HepG2 (cell line): ENCODE measurements around the gene ACSS1. TPM values are rescaled to one million over a fixed set of nuclear protein-coding genes. Genes with fewer than 3 reads are reported as not detected.
A peak's percentile ranks its signal among the peaks of the same experiment; 100 is the strongest.

Experiments
- ATF7-NPFF ChIP-seq: sonication (generic); formaldehyde crosslinking; IDR thresholded peaks from 2 replicates; pipeline ENCODE4 v1.8.1; 2023; ENCODE audit warnings: mild to moderate bottlenecking, low read depth, missing genetic modification reagents, moderate library complexity
- CAMTA2 ChIP-seq: sonication (generic); formaldehyde crosslinking; IDR thresholded peaks from 2 replicates; pipeline ENCODE4 v1.4.0; 2020; ENCODE audit warnings: mild to moderate bottlenecking, missing genetic modification reagents, borderline replicate concordance
- CENPT ChIP-seq: sonication (generic); formaldehyde crosslinking; IDR thresholded peaks from 2 replicates; pipeline ENCODE4 v1.8.0; 2022; ENCODE audit warnings: low read depth, mild to moderate bottlenecking, moderate library complexity, missing genetic modification reagents
- HNF4A ChIP-seq: sonication (generic); formaldehyde crosslinking; IDR thresholded peaks from 2 replicates; pipeline ENCODE4 v1.4.0; 2020; ENCODE audit warnings: missing genetic modification reagents
- KLF15 ChIP-seq: sonication (generic); formaldehyde crosslinking; IDR thresholded peaks from 2 replicates; pipeline ENCODE4 v1.8.1; 2023; ENCODE audit warnings: borderline replicate concordance, mild to moderate bottlenecking, inconsistent platforms, missing genetic modification reagents, mixed read lengths
- MED8 ChIP-seq: sonication (generic); formaldehyde crosslinking; IDR thresholded peaks from 2 replicates; pipeline ENCODE4 v1.8.1; 2023; ENCODE audit warnings: mild to moderate bottlenecking, missing genetic modification reagents; ENCODE audit not compliant: insufficient replicate concordance
- NCOA1 ChIP-seq: sonication (generic); formaldehyde crosslinking; IDR thresholded peaks from 2 replicates; pipeline ENCODE4 v1.9.0; 2021; ENCODE audit warnings: missing genetic modification reagents
- PHF20 ChIP-seq: sonication (generic); formaldehyde crosslinking; IDR thresholded peaks from 2 replicates; pipeline ENCODE4 v1.5.0; 2020; ENCODE audit warnings: mild to moderate bottlenecking, missing genetic modification reagents
- SCMH1 ChIP-seq: sonication (generic); formaldehyde crosslinking; IDR thresholded peaks from 2 replicates; pipeline ENCODE4 v1.9.0; 2021; ENCODE audit warnings: missing genetic modification reagents, mild to moderate bottlenecking, borderline replicate concordance
- ZFP36L1 ChIP-seq: sonication (generic); formaldehyde crosslinking; IDR thresholded peaks from 2 replicates; pipeline ENCODE4 v1.8.0; 2022; ENCODE audit warnings: mild to moderate bottlenecking, missing genetic modification reagents, moderate library complexity
- ZNF12 ChIP-seq: sonication (generic); formaldehyde crosslinking; IDR thresholded peaks from 2 replicates; pipeline ENCODE4 v1.5.0; 2020; ENCODE audit warnings: missing genetic modification reagents
- ZNF264 ChIP-seq: sonication (generic); formaldehyde crosslinking; IDR thresholded peaks from 2 replicates; pipeline ENCODE4 v1.4.0; 2020; ENCODE audit warnings: missing genetic modification reagents
- ZNF3 ChIP-seq: IDR thresholded peaks from 2 replicates; pipeline ENCODE4 v1.7.0; 2017; ENCODE audit warnings: inconsistent platforms
- ZNF468 ChIP-seq: sonication (generic); formaldehyde crosslinking; IDR thresholded peaks from 2 replicates; pipeline ENCODE4 v1.8.0; 2022; ENCODE audit warnings: mild to moderate bottlenecking, moderate library complexity, missing genetic modification reagents
- ZNF530 ChIP-seq: sonication (generic); formaldehyde crosslinking; IDR thresholded peaks from 2 replicates; pipeline ENCODE4 v1.5.0; 2020; ENCODE audit warnings: low read depth, mild to moderate bottlenecking, missing genetic modification reagents
- ZNF749 ChIP-seq: sonication (generic); formaldehyde crosslinking; IDR thresholded peaks from 2 replicates; pipeline ENCODE4 v1.8.0; 2022; ENCODE audit warnings: mild to moderate bottlenecking, missing genetic modification reagents, moderate library complexity, borderline replicate concordance
- ZNF75D ChIP-seq: sonication (generic); formaldehyde crosslinking; IDR thresholded peaks from 2 replicates; pipeline ENCODE4 v1.8.1; 2023; ENCODE audit warnings: missing genetic modification reagents, mild to moderate bottlenecking, borderline replicate concordance
- ZNF816 ChIP-seq: sonication (generic); formaldehyde crosslinking; IDR thresholded peaks from 2 replicates; pipeline ENCODE4 v1.8.0; 2022; ENCODE audit warnings: missing genetic modification reagents, mild to moderate bottlenecking, borderline replicate concordance
- polyA plus RNA-seq, 8 experiments: library from polyadenylated mRNA; depleted of rRNA in 3 of 8; stranded (reverse) in 7 of 8; unstranded in 1 of 8; fragments of >200 nt; fragmentation: Illumina TruSeq in 4 of 8; extraction: Trizol in 4 of 8; gene quantifications; 2 replicates each; pipeline versions ENCODE4 v1.2.1 to v1.2.3, GENCODE V29; 2011 to 2016; ENCODE audit warnings: low read depth in 4 of 8, missing spikeins in 1 of 8, mixed read lengths in 1 of 8; ENCODE audit not compliant: insufficient read depth in 1 of 8
- total RNA-seq, 5 experiments: library from RNA; depleted of rRNA; stranded (reverse); fragments of >200 nt; fragmentation: Illumina TruSeq; extraction: Trizol; gene quantifications; 2 replicates each; pipeline ENCODE4 v1.2.3, GENCODE V29; 2016; ENCODE audit warnings: low read depth in 1 of 5
- TF ChIP-seq, protein P1 (sequence below): sonication (generic); formaldehyde crosslinking; IDR thresholded peaks from 2 replicates; pipeline ENCODE4 v1.5.0; 2020; ENCODE audit warnings: missing genetic modification reagents
- TF ChIP-seq, protein P2 (sequence below): sonication (generic); formaldehyde crosslinking; IDR thresholded peaks from 2 replicates; pipeline ENCODE4 v1.4.0; 2020; ENCODE audit warnings: missing genetic modification reagents
- TF ChIP-seq, protein P3 (sequence below): IDR thresholded peaks from 2 replicates; pipeline ENCODE4 v1.6.1; 2016; ENCODE audit warnings: control low read depth
- TF ChIP-seq, protein P4 (sequence below): sonication (generic); formaldehyde crosslinking; IDR thresholded peaks from 2 replicates; pipeline ENCODE4 v1.8.0; 2022; ENCODE audit warnings: missing genetic modification reagents, mild to moderate bottlenecking, moderate library complexity, borderline replicate concordance
- TF ChIP-seq, protein P5 (sequence below): sonication (generic); formaldehyde crosslinking; IDR thresholded peaks from 2 replicates; pipeline ENCODE4 v1.5.1; 2020; ENCODE audit warnings: missing genetic modification reagents, mild to moderate bottlenecking, borderline replicate concordance

Gene ACSS1
- total and polyA plus RNA-seq, 2 of the 13 experiments (the other 11 are each of a cell fraction or from before 2014, with no cell fraction given) = 15.2 to 41.6 TPM

DNA sequence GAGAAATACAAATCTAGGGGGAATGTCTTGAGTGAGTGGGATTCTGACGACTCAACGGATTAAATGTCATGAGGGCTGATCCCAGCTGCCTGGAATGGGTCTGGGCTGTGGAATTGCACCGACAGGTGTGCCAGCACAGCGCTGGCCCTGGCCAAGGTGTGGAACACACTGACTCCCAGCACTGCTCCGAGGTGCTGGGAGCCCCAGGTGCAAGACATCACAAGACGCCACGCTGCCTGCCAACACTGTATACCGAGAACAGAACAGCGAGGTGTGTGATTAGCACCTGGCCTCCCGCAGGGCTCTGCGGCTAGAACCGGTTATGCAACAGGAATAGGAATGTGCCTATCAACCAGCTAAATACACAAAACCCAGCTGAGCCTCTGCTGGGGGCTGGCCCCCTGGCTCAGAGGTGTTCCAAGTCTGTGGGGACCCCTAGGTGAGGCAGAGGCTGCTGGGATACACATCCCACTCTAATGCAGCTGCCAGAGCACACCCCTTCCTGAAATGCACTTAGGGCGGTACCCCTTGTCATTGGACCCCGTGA is 40.6 kb downstream of the ACSS1 start (continued):
- TF ChIP-seq, protein P1, sequence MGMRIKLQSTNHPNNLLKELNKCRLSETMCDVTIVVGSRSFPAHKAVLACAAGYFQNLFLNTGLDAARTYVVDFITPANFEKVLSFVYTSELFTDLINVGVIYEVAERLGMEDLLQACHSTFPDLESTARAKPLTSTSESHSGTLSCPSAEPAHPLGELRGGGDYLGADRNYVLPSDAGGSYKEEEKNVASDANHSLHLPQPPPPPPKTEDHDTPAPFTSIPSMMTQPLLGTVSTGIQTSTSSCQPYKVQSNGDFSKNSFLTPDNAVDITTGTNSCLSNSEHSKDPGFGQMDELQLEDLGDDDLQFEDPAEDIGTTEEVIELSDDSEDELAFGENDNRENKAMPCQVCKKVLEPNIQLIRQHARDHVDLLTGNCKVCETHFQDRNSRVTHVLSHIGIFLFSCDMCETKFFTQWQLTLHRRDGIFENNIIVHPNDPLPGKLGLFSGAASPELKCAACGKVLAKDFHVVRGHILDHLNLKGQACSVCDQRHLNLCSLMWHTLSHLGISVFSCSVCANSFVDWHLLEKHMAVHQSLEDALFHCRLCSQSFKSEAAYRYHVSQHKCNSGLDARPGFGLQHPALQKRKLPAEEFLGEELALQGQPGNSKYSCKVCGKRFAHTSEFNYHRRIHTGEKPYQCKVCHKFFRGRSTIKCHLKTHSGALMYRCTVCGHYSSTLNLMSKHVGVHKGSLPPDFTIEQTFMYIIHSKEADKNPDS = no peak
- no peak; the same call in 1 of the 2 replicates for TF ChIP-seq HNF4A
- no peak for TF ChIP-seq ZNF530 (CRISPR knock-in tag)
- TF ChIP-seq ATF7-NPFF = no peak
- TF ChIP-seq, protein P2, sequence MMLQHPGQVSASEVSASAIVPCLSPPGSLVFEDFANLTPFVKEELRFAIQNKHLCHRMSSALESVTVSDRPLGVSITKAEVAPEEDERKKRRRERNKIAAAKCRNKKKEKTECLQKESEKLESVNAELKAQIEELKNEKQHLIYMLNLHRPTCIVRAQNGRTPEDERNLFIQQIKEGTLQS (CRISPR knock-in tag) = peak; percentile 47; the same call in 1 of the 2 replicates
- no peak for TF ChIP-seq ZNF816
- TF ChIP-seq SCMH1 (CRISPR knock-in tag) = no peak
- TF ChIP-seq PHF20 = no peak
- peak; percentile 25; the same call in 1 of the 2 replicates for TF ChIP-seq ZFP36L1 (CRISPR knock-in tag)
- TF ChIP-seq ZNF264 = no peak
- TF ChIP-seq KLF15 = no peak
- TF ChIP-seq ZNF749 (CRISPR knock-in tag) = no peak
- TF ChIP-seq, protein P3, sequence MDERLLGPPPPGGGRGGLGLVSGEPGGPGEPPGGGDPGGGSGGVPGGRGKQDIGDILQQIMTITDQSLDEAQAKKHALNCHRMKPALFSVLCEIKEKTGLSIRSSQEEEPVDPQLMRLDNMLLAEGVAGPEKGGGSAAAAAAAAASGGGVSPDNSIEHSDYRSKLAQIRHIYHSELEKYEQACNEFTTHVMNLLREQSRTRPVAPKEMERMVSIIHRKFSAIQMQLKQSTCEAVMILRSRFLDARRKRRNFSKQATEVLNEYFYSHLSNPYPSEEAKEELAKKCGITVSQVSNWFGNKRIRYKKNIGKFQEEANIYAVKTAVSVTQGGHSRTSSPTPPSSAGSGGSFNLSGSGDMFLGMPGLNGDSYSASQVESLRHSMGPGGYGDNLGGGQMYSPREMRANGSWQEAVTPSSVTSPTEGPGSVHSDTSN (CRISPR knock-in tag) = peak; percentile 68; the same call in 1 of the 2 replicates
- TF ChIP-seq MED8 (CRISPR knock-in tag) = no peak
- 0 out of 2 replicates have a peak, but pooled peaks have one; percentile 81 for TF ChIP-seq CENPT (CRISPR knock-in tag)
- peak; percentile 61; the same call in 1 of the 2 replicates for TF ChIP-seq ZNF3
- no peak for TF ChIP-seq ZNF75D
- no peak for TF ChIP-seq CAMTA2 (CRISPR knock-in tag)
- TF ChIP-seq, protein P4, sequence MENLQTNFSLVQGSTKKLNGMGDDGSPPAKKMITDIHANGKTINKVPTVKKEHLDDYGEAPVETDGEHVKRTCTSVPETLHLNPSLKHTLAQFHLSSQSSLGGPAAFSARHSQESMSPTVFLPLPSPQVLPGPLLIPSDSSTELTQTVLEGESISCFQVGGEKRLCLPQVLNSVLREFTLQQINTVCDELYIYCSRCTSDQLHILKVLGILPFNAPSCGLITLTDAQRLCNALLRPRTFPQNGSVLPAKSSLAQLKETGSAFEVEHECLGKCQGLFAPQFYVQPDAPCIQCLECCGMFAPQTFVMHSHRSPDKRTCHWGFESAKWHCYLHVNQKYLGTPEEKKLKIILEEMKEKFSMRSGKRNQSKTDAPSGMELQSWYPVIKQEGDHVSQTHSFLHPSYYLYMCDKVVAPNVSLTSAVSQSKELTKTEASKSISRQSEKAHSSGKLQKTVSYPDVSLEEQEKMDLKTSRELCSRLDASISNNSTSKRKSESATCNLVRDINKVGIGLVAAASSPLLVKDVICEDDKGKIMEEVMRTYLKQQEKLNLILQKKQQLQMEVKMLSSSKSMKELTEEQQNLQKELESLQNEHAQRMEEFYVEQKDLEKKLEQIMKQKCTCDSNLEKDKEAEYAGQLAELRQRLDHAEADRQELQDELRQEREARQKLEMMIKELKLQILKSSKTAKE (CRISPR knock-in tag) = no peak
- no peak for TF ChIP-seq ZNF12 (CRISPR knock-in tag)
- TF ChIP-seq, protein P5, sequence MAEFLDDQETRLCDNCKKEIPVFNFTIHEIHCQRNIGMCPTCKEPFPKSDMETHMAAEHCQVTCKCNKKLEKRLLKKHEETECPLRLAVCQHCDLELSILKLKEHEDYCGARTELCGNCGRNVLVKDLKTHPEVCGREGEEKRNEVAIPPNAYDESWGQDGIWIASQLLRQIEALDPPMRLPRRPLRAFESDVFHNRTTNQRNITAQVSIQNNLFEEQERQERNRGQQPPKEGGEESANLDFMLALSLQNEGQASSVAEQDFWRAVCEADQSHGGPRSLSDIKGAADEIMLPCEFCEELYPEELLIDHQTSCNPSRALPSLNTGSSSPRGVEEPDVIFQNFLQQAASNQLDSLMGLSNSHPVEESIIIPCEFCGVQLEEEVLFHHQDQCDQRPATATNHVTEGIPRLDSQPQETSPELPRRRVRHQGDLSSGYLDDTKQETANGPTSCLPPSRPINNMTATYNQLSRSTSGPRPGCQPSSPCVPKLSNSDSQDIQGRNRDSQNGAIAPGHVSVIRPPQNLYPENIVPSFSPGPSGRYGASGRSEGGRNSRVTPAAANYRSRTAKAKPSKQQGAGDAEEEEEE (CRISPR knock-in tag) = no peak
- TF ChIP-seq ZNF468 (CRISPR knock-in tag) = peak; percentile 95
- TF ChIP-seq NCOA1 (CRISPR knock-in tag) = no peak
